Skin epidermis (tissue), 12 donors: ENCODE data around the gene NAA38.

ENCODE experiments used
- H3K27ac ChIP-seq, 21 experiments: fragments of 200-600 bp; sonication (generic) in 11 of 21; one replicate each; pipeline ENCODE4 v1.5.0; 2020; ENCODE audit warnings: mild to moderate bottlenecking in 3 of 21, inconsistent platforms in 2 of 21, moderate library complexity in 2 of 21
- H3K4me3 ChIP-seq, 7 experiments: fragments of 200-600 bp; sonication (generic) in 2 of 7; one replicate each; pipeline ENCODE4 v1.5.0; 2020; ENCODE audit warnings: inconsistent platforms in 2 of 7, mild to moderate bottlenecking in 2 of 7, moderate library complexity in 1 of 7

Gene NAA38

GRCh38 chr17:7854851-7855659 lies 2.3 kb downstream of the NAA38 start, which contains the start of gene TMEM88:
TMEM88 (plus strand) TSS chr17:7855066; CDS start chr17:7855075, 9 bp downstream.
- Histone ChIP-seq H3K27ac (peak within 1 kb of the TSS in 18 of 21 experiments; percentile 5 to 96 (median 86)), H3K4me3 (peak within 1 kb of the TSS in 3 of 7 experiments; percentile 44 to 68 (median 64))

DNA sequence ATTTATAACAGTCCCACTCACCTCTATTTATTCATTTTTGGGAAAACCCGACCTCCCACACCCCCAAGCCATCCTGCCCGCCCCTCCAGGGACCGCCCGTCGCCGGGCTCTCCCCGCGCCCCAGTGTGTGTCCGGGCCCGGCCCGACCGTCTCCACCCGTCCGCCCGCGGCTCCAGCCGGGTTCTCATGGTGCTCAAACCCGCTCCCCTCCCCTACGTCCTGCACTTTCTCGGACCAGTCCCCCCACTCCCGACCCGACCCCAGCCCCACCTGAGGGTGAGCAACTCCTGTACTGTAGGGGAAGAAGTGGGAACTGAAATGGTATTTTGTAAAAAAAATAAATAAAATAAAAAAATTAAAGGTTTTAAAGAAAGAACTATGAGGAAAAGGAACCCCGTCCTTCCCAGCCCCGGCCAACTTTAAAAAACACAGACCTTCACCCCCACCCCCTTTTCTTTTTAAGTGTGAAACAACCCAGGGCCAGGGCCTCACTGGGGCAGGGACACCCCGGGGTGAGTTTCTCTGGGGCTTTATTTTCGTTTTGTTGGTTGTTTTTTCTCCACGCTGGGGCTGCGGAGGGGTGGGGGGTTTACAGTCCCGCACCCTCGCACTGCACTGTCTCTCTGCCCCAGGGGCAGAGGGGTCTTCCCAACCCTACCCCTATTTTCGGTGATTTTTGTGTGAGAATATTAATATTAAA lies 3.1 kb downstream of the NAA38 start:
- Histone ChIP-seq H3K4me3 (no peak overlapping the region), H3K27ac (peak overlapping the region in 2 of 21 experiments; percentile 12 to 96)

DNA sequence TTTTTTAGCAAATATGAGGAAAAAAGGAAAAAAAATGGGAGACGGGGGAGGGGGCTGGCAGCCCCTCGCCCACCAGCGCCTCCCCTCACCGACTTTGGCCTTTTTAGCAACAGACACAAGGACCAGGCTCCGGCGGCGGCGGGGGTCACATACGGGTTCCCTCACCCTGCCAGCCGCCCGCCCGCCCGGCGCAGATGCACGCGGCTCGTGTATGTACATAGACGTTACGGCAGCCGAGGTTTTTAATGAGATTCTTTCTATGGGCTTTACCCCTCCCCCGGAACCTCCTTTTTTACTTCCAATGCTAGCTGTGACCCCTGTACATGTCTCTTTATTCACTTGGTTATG lies 3.7 kb downstream of the NAA38 start:
- Histone ChIP-seq H3K27ac (no peak overlapping the region), H3K4me3 (no peak overlapping the region)

DNA sequence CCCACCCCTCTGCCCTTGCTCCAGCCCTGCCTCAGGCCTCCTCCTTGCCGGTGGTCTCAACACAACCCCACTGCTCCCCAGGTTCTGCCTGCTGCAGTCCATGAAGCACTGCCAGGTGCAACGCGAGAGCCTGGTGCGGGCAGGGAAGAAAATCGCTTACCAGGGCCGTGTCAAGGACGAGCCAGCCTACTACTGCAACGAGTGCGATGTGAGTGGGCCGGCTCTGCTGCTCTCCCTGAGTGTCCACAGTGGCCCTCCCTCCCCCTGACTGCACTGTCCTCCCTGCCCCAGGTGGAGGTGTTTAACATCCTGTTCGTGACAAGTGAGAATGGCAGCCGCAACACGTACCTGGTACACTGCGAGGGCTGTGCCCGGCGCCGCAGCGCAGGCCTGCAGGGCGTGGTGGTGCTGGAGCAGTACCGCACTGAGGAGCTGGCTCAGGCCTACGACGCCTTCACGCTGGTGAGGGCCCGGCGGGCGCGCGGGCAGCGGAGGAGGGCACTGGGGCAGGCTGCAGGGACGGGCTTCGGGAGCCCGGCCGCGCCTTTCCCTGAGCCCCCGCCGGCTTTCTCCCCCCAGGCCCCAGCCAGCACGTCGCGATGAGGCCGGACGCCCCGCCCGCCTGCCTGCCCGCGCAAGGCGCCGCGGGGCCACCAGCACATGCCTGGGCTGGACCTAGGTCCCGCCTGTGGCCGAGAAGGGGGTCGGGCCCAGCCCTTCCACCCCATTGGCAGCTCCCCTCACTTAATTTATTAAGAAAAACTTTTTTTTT lies 4.3 kb downstream of the NAA38 start:
- no peak overlapping the region for H3K4me3 ChIP-seq
- no peak overlapping the region for H3K27ac ChIP-seq

- Histone ChIP-seq H3K4me3 (peak overlapping the region in 1 of 7 experiments; percentile 6), H3K27ac (peak overlapping the region in 3 of 21 experiments; percentile 17 to 46 (median 32))
Measured at GRCh38 chr17:7852262-7852670, 5.1 kb downstream of the NAA38 start.

GRCh38 chr17:7851438-7852261 lies 5.7 kb downstream of the NAA38 start:
- Histone ChIP-seq H3K4me3 (peak overlapping the region in 5 of 7 experiments; percentile 4 to 25 (median 20)), H3K27ac (peak overlapping the region in 6 of 21 experiments; percentile 0 to 46 (median 13))

GRCh38 chr17:7850701-7851437 lies 6.5 kb downstream of the NAA38 start:
- Histone ChIP-seq H3K27ac (peak overlapping the region in 4 of 21 experiments; percentile 0 to 32 (median 8)), H3K4me3 (peak overlapping the region in 1 of 7 experiments; percentile 6)

DNA sequence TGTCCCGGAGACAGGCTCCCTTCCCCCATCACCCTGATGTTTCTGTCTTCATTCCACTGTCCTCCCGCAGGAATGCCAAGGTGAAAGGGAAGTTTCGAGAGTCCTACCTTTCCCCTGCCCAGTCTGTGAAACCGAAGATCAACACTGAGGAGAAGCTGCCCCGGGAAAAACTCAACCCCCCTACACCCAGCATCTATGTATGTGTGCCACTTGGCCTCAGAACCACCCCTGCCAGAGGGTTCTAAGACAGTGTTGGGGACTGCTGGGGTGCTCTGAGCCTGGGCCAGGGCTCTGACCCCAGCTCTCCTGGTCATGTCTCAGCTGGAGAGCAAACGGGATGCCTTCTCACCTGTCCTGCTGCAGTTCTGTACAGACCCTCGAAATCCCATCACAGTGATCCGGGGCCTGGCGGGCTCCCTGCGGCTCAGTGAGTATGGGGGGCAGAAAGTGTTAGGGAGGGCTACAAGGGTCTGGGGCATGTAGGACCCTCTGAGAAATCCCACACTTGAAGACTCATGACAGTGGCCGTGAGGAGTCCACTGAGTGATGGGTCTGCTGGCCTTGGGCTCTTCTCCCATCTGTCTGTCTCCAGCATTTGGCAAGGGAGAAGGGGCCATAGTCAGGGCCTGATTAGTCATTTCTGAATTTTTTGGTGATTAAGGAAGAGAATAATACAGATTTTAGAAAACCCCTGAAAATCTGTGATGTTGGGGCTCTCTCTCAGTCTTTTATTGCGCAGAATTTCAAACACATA lies 7.4 kb downstream of the NAA38 start:
- no peak overlapping the region for H3K27ac ChIP-seq

DNA sequence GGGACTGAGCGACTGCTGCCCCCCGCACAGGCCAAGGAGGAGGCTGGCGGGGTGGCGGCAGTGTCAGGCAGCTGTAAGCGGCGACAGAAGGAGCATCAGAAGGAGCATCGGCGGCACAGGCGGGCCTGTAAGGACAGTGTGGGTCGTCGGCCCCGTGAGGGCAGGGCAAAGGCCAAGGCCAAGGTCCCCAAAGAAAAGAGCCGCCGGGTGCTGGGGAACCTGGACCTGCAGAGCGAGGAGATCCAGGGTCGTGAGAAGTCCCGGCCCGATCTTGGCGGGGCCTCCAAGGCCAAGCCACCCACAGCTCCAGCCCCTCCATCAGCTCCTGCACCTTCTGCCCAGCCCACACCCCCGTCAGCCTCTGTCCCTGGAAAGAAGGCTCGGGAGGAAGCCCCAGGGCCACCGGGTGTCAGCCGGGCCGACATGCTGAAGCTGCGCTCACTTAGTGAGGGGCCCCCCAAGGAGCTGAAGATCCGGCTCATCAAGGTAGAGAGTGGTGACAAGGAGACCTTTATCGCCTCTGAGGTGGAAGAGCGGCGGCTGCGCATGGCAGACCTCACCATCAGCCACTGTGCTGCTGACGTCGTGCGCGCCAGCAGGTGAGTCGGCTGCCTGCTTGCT lies 8.1 kb downstream of the NAA38 start:
- no peak overlapping the region for H3K27ac ChIP-seq
- no peak overlapping the region for H3K4me3 ChIP-seq

More for the DNA sequence above, 7.4 kb downstream of the NAA38 start:
- H3K4me3 ChIP-seq = no peak overlapping the region

GRCh38 chr17:7848739-7849129 lies 8.6 kb downstream of the NAA38 start:
- Histone ChIP-seq H3K4me3 (no peak overlapping the region), H3K27ac (no peak overlapping the region)

- Histone ChIP-seq H3K27ac (no peak overlapping the region), H3K4me3 (no peak overlapping the region)
Measured at GRCh38 chr17:7848131-7848579, 9.2 kb downstream of the NAA38 start.

DNA sequence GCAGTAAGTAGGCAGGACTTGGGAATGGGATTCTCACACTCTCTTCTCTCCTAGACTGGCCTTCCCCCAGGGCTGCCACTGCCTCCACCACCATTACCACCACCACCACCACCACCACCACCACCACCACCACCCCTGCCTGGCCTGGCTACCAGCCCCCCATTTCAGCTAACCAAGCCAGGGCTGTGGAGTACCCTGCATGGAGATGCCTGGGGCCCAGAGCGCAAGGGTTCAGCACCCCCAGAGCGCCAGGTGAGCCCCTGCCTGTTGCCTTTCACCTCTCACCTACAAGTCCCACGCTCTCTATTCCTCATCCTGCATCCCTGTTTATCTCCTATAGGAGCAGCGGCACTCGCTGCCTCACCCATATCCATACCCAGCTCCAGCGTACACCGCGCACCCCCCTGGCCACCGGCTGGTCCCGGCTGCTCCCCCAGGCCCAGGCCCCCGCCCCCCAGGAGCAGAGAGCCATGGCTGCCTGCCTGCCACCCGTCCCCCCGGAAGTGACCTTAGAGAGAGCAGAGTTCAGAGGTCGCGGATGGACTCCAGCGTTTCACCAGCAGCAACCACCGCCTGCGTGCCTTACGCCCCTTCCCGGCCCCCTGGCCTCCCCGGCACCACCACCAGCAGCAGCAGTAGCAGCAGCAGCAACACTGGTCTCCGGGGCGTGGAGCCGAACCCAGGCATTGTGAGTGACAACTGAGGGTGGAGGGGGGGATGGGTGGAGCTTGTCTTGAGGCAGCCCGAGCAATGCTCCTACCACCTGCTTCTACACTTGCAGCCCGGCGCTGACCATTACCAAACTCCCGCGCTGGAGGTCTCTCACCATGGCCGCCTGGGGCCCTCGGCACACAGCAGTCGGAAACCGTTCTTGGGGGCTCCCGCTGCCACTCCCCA lies 10.3 kb downstream of the NAA38 start:
- Histone ChIP-seq H3K4me3 (no peak overlapping the region), H3K27ac (no peak overlapping the region)

DNA sequence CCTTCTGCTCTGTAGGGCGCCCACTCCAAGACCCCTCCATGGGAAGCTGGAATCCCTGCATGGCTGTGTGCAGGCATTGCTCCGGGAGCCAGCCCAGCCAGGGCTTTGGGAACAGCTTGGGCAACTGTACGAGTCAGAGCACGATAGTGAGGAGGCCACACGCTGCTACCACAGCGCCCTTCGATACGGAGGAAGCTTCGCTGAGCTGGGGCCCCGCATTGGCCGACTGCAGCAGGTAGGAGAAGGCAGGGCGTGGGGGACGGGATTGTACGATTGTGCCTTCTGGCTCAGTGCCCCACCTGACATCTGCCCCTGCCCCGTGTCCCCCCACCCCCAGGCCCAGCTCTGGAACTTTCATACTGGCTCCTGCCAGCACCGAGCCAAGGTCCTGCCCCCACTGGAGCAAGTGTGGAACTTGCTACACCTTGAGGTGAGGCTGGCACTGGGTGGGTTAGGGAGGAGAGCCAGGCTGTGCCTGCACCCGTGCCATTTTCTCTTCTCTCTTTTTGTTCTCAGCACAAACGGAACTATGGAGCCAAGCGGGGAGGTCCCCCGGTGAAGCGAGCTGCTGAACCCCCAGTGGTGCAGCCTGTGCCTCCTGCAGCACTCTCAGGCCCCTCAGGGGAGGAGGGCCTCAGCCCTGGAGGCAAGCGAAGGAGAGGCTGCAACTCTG lies 11.2 kb downstream of the NAA38 start:
- Histone ChIP-seq H3K27ac (peak overlapping the region in 7 of 21 experiments; percentile 5 to 100 (median 98)), H3K4me3 (no peak overlapping the region)

- peak overlapping the region in 17 of 21 experiments; percentile 32 to 100 (median 98) for H3K27ac ChIP-seq
Measured at GRCh38 chr17:7845359-7846062, 11.8 kb downstream of the NAA38 start.

More at GRCh38 chr17:7845359-7846062, 11.8 kb downstream of the NAA38 start:
- peak overlapping the region; percentile 54 to 79 (median 71) for H3K4me3 ChIP-seq
